Smooth muscle cell of the pulmonary artery (primary cell): ENCODE data around the gene OR51B2. TPM values are rescaled to one million over a fixed set of nuclear protein-coding genes. Genes with fewer than 3 reads are reported as not detected.

Source experiments
- total RNA-seq: library from RNA; depleted of rRNA; stranded (reverse); fragments of >200 nt; gene quantifications from 2 replicates; pipeline ENCODE4 v1.2.3, GENCODE V29; 2014

The OR51B2 gene, protein sequence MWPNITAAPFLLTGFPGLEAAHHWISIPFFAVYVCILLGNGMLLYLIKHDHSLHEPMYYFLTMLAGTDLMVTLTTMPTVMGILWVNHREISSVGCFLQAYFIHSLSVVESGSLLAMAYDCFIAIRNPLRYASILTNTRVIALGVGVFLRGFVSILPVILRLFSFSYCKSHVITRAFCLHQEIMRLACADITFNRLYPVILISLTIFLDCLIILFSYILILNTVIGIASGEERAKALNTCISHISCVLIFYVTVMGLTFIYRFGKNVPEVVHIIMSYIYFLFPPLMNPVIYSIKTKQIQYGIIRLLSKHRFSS
- total RNA-seq, result 0.13 TPM in 2 replicates

DNA sequence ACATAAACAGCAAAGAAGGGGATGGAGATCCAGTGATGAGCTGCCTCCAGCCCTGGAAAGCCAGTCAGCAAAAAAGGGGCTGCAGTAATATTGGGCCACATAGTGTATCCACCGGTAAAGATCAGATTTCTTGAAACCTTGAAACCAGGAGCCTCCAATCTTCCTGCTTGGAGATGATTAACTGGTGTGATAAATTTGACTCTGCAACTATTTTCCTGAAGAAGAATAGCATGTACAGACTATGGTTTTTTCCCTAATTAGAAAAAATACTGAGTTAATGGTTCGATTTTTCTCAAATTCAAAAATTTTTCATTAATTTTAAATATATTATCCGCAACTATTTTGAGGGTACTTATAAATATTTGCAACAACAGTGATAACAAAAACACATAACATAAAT lies at the start of gene OR51B2:
OR51B2 (minus strand) TSS at position 101 of the 400 bp plus-strand sequence; CDS start at position 101, 0 bp downstream.

DNA sequence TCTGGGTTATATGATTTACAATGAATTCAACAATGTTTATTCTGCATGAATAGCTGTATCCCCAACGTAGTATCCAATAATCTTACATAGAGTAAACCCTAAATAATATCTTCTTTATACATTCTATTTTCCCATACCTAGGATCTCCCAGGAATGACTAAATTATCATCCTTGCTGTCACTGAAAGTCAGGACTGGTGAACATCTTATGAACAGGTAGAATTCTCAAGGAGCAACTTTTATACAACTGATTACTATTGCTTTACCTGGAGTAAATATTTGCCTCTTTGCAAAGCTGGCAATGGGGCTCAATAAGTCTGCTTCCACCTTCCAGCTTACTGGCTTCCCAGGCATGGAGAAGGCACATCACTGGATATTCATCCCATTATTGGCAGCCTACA lies 27.1 kb upstream of the OR51B2 start, which contains the start of gene OR51B6:
OR51B6 (plus strand) TSS at position 301 of the 400 bp plus-strand sequence; CDS start at position 301, 0 bp downstream.

DNA sequence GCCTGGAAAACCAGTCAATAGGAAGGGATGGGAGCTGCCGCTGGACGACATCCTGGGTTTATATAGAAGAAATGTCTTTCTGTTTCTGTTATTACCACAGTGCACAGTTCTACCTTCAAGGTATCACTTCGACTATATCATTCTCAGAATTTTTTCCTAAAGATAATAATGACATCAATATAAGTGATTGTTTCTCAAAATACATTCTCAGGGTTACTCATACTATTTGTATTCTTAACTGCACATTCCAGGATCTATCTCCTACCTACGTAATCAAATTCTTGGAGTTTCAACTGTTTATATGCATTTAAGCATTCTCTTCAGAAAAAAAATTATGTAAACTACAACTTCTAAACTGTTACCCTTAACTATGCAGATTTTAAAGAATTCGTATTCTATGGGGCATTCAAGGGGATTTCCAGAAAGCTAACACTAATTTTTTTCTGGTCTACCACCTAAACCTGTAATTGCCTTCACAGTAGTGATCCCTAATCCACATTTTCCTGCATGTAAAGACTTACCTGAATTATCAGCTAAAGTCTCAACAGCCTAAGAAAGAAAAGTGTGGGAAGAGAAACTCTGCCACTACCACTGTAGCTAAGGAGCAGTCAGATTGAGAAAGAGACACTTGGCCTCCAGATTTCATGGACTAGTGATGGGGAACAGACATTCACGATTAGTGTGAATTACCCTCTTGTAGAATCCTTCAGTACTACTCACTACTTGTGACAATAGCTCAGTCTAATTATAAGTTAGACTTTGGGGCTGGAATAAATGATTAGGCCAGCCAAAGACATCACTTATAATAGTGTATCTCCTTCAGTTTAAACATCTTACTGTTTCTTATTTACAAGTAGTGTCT lies 19.6 kb upstream of the OR51B2 start, which contains the start of gene OR51B5:
OR51B5 (minus strand) TSS at position 51 of the 862 bp plus-strand sequence; CDS start at position 51, 0 bp downstream.

DNA sequence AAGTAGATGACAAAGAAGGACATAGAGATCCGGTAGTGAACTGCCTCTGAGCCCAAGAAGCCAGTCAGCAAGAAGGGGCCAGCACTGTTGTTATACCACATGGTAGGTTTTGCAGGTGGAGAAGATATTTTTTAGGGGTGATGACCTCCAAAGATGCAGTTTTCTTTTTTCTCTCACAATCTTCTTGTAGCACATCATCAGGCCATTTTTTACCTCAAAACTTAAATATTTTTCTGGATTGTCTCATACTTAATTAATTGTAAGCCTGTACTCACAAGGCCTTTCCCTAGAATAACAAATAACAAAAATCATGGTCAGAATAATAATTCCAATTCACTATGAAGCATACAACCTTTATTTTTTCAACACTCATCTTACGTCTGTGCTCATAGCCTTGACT lies 22.3 kb downstream of the OR51B2 start, which contains the start of gene OR51B4:
OR51B4 (minus strand) TSS at position 101 of the 400 bp plus-strand sequence; CDS start at position 101, 0 bp downstream.

Other genes with a start within 250 kb of the OR51B2 start
- not detected in 2 replicates for gene OR52A5, start 185.9 kb downstream of the OR51B2 start, total RNA-seq
- not detected in 2 replicates for gene OR52A1, start 169.5 kb downstream of the OR51B2 start, total RNA-seq
- gene OR51V1, start 123.6 kb downstream of the OR51B2 start, total RNA-seq, result not detected in 2 replicates
- gene HBB, start 97.2 kb downstream of the OR51B2 start, total RNA-seq, result not detected in 2 replicates
- 0.33 and 0.36 TPM in 2 replicates for gene HBD, start 89.8 kb downstream of the OR51B2 start, total RNA-seq
- gene HBG1, start 74.4 kb downstream of the OR51B2 start, total RNA-seq, result not detected in 2 replicates
- not detected in 2 replicates for gene HBG2, start 69.5 kb downstream of the OR51B2 start, total RNA-seq
- not detected in 2 replicates for gene HBE1, start 54.4 kb downstream of the OR51B2 start, total RNA-seq
- 0.20 TPM in 1 of 2 replicates, not detected in the other for gene OR51B4, start 22.4 kb downstream of the OR51B2 start, total RNA-seq
- gene OR51B5, start 19.2 kb upstream of the OR51B2 start, total RNA-seq, result 0.13 and 0.17 TPM in 2 replicates
- not detected in 2 replicates for gene OR51B6, start 27.2 kb upstream of the OR51B2 start, total RNA-seq
- not detected in 2 replicates for gene OR51M1, start 59.5 kb upstream of the OR51B2 start, total RNA-seq
- gene OR51Q1, start 97.8 kb upstream of the OR51B2 start, total RNA-seq, result not detected in 2 replicates
- not detected in 2 replicates for gene OR51I1, start 117.2 kb upstream of the OR51B2 start, total RNA-seq
- not detected in 2 replicates for gene OR51I2, start 125.0 kb upstream of the OR51B2 start, total RNA-seq
- gene OR52D1, start 164.4 kb upstream of the OR51B2 start, total RNA-seq, result not detected in 2 replicates
- gene UBQLN3, start 185.7 kb upstream of the OR51B2 start, total RNA-seq, result 0.10 and 0.26 TPM in 2 replicates
- 0.23 and 0.33 TPM in 2 replicates for gene UBQLNL, start 192.4 kb upstream of the OR51B2 start, total RNA-seq
- 0.91 and 0.99 TPM in 2 replicates for gene OR52H1, start 224.2 kb upstream of the OR51B2 start, total RNA-seq